ENCODE results near the gene MUC21.

Gene MUC21

DNA sequence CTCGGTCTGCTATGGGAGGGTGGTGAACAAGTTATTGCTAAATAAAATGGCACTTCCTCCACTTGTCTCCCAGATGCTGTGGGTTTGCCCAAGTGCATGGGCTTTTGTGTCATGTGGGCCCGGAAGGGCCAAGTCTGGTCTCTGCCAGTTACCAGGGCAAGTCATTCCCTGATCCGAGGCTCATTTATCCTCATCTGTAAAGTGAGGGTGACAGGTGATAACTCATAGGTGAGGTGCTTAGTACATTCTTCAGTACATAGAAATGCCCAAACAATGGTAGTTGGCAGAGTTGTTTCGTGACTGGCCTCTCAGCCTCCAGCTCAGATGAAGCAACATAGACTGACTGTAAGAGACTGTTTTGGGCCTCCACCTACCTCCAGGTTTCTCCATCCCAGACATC is 44.8 kb upstream of the MUC21 start:
- TF ChIP-seq EZH2phosphoT487 (IDR thresholded peaks at IDR 0.05; ENCODE audit: borderline replicate concordance): no peak
- TF ChIP-seq, protein P1, sequence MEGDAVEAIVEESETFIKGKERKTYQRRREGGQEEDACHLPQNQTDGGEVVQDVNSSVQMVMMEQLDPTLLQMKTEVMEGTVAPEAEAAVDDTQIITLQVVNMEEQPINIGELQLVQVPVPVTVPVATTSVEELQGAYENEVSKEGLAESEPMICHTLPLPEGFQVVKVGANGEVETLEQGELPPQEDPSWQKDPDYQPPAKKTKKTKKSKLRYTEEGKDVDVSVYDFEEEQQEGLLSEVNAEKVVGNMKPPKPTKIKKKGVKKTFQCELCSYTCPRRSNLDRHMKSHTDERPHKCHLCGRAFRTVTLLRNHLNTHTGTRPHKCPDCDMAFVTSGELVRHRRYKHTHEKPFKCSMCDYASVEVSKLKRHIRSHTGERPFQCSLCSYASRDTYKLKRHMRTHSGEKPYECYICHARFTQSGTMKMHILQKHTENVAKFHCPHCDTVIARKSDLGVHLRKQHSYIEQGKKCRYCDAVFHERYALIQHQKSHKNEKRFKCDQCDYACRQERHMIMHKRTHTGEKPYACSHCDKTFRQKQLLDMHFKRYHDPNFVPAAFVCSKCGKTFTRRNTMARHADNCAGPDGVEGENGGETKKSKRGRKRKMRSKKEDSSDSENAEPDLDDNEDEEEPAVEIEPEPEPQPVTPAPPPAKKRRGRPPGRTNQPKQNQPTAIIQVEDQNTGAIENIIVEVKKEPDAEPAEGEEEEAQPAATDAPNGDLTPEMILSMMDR (conservative IDR thresholded peaks at IDR 0.05; ENCODE audit: low read length): no peak
- Histone ChIP-seq H3K9me3 (ENCODE audit: insufficient read depth, low read depth, low read length) (no peaks in the 10 kb centered on the region), H3K9me2 (replicated peaks; ENCODE audit: low read depth, low read length) (no peaks in the 10 kb centered on the region), H3K4me1 (ENCODE audit: insufficient read depth, low read length, poor library complexity, severe bottlenecking) (no peaks in the 10 kb centered on the region), H3K4me3 (ENCODE audit: low read length, poor library complexity, severe bottlenecking) (no peak overlapping the region), H2AFZ (ENCODE audit: low read length) (no peak overlapping the region), H3K9ac (ENCODE audit: low read depth, low read length, poor library complexity, severe bottlenecking) (no peak overlapping the region), H4K20me1 (ENCODE audit: insufficient read depth, low read length, poor library complexity, severe bottlenecking) (no peaks in the 10 kb centered on the region), H3F3A (ENCODE audit: low read depth) (no peaks in the 10 kb centered on the region), H3K36me3 (ENCODE audit: insufficient read depth, low read length) (no peaks in the 10 kb centered on the region), H3K4me2 (ENCODE audit: low read depth, low read length, poor library complexity, severe bottlenecking) (no peak overlapping the region), H3K27me3 (ENCODE audit: insufficient read depth, low read length, poor library complexity, severe bottlenecking) (no peaks in the 10 kb centered on the region), H3K79me2 (ENCODE audit: insufficient read depth, low read length) (no peaks in the 10 kb centered on the region)

DNA sequence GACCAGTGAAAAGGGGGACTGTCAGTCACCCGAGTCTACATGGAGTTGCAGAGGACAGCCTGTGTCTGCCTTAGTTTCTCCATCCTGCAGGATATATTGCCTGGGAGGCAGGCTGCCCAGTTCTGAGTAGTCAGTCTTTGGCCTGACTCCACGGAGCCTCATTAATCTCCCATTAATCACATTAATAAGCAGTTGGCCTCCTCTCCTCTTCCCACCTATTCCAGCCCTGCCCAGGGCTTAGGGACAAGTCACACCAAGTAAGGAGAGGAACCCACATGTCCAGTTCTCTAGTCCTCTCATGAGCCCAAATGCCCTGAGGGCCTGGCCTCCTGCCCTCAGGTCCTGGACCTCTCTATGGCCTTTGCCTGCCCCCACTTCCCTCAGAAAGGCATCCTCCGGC is 44.0 kb upstream of the MUC21 start:
- no peaks in the 10 kb centered on the region for H3F3A ChIP-seq (ENCODE audit: low read depth)
- H3K4me2 ChIP-seq (ENCODE audit: low read depth, low read length, poor library complexity, severe bottlenecking): no peak overlapping the region
- H3K9ac ChIP-seq (ENCODE audit: low read depth, low read length, poor library complexity, severe bottlenecking): no peak overlapping the region
- H4K20me1 ChIP-seq (ENCODE audit: insufficient read depth, low read length, poor library complexity, severe bottlenecking): no peaks in the 10 kb centered on the region
- H3K79me2 ChIP-seq (ENCODE audit: insufficient read depth, low read length): no peaks in the 10 kb centered on the region
- H3K9me2 ChIP-seq (replicated peaks; ENCODE audit: low read depth, low read length): no peaks in the 10 kb centered on the region
- no peaks in the 10 kb centered on the region for H3K36me3 ChIP-seq (ENCODE audit: insufficient read depth, low read length)
- no peak overlapping the region for H2AFZ ChIP-seq (ENCODE audit: low read length)
- H3K4me3 ChIP-seq (ENCODE audit: low read length, poor library complexity, severe bottlenecking): no peak overlapping the region
- H3K9me3 ChIP-seq (ENCODE audit: insufficient read depth, low read depth, low read length): no peaks in the 10 kb centered on the region
- H3K27me3 ChIP-seq (ENCODE audit: insufficient read depth, low read length, poor library complexity, severe bottlenecking): no peaks in the 10 kb centered on the region
- H3K4me1 ChIP-seq (ENCODE audit: insufficient read depth, low read length, poor library complexity, severe bottlenecking): no peaks in the 10 kb centered on the region
- TF ChIP-seq EZH2phosphoT487 (IDR thresholded peaks at IDR 0.05; ENCODE audit: borderline replicate concordance): no peak
- TF ChIP-seq, protein P1 (conservative IDR thresholded peaks at IDR 0.05; ENCODE audit: low read length): no peak

- H3K27me3 ChIP-seq (ENCODE audit: insufficient read depth, low read length, poor library complexity, severe bottlenecking): no peaks in the 10 kb centered on the region
- no peaks in the 10 kb centered on the region for H3K79me2 ChIP-seq (ENCODE audit: insufficient read depth, low read length)
- TF ChIP-seq EZH2phosphoT487 (IDR thresholded peaks at IDR 0.05; ENCODE audit: borderline replicate concordance): no peak
- TF ChIP-seq, protein P1 (conservative IDR thresholded peaks at IDR 0.05; ENCODE audit: low read length): no peak
- no peak within 1 kb of the TSS for H3K4me3 ChIP-seq (ENCODE audit: low read length, poor library complexity, severe bottlenecking)
- H3K9me3 ChIP-seq (ENCODE audit: insufficient read depth, low read depth, low read length): no peaks in the 10 kb centered on the region
- H2AFZ ChIP-seq (ENCODE audit: low read length): no peak within 1 kb of the TSS
- no peaks in the 10 kb centered on the region for H3K9me2 ChIP-seq (replicated peaks; ENCODE audit: low read depth, low read length)
- H3F3A ChIP-seq (ENCODE audit: low read depth): no peaks in the 10 kb centered on the region
- no peaks in the 10 kb centered on the region for H3K36me3 ChIP-seq (ENCODE audit: insufficient read depth, low read length)
- no peak within 1 kb of the TSS for H3K4me2 ChIP-seq (ENCODE audit: low read depth, low read length, poor library complexity, severe bottlenecking)
- H3K4me1 ChIP-seq (ENCODE audit: insufficient read depth, low read length, poor library complexity, severe bottlenecking): no peaks in the 10 kb centered on the region
- H3K9ac ChIP-seq (ENCODE audit: low read depth, low read length, poor library complexity, severe bottlenecking): no peak within 1 kb of the TSS
- H4K20me1 ChIP-seq (ENCODE audit: insufficient read depth, low read length, poor library complexity, severe bottlenecking): no peaks in the 10 kb centered on the region
Observed at GRCh38 chr6:30940361-30940986, 43.0 kb upstream of the MUC21 start, which contains the start of gene MUCL3. MUCL3 (plus strand) TSS chr6:30940973; CDS start chr6:30941000, 27 bp downstream.

Measured in Loucy (cell line).